Suprapubic skin (tissue), 4 donors: ENCODE measurements around the gene SLC37A4. TPM values are rescaled to one million over a fixed set of nuclear protein-coding genes. Genes with fewer than 3 reads are reported as not detected.
"Not testable (repeated sequence)": the region's sequence is repeated elsewhere in the genome, so short reads cannot be mapped to it uniquely, and the experiment has no call there.

Source experiments
- DNase-seq, 2 donors: peaks; one replicate each; pipeline ENCODE4 v3.0.0-alpha.2; 2019; ENCODE audit warnings: low spot score in 2 of 2
- H3K27ac ChIP-seq: fragments of 200-600 bp; sonication (generic); one replicate; pipeline ENCODE4 v1.5.1; 2019
- H3K27me3 ChIP-seq: fragments of 200-600 bp; sonication (generic); one replicate; pipeline ENCODE4 v1.5.1; 2019
- H3K36me3 ChIP-seq: fragments of 200-600 bp; sonication (generic); one replicate; pipeline ENCODE4 v1.5.1; 2019
- H3K4me1 ChIP-seq: fragments of 200-600 bp; sonication (generic); one replicate; pipeline ENCODE4 v1.5.1; 2019
- H3K4me3 ChIP-seq: fragments of 200-600 bp; sonication (generic); one replicate; pipeline ENCODE4 v1.5.1; 2019; ENCODE audit warnings: mild to moderate bottlenecking
- H3K9me3 ChIP-seq: fragments of 200-600 bp; sonication (generic); one replicate; pipeline ENCODE4 v1.5.1; 2019
- CTCF ChIP-seq, 2 donors: fragments of 200-600 bp in 1 of 2; fragments of 450-650 bp in 1 of 2; sonication (generic) in 1 of 2; IDR thresholded peaks; one replicate each; pipeline ENCODE4 v1.5.1; 2016 to 2019; ENCODE audit warnings: antibody characterized with exemption in 2 of 2, mild to moderate bottlenecking in 1 of 2, moderate library complexity in 1 of 2
- EP300 ChIP-seq: sonication (generic); formaldehyde crosslinking; IDR thresholded peaks from one replicate; pipeline ENCODE4 v1.6.1; 2017; ENCODE audit warnings: antibody characterized with exemption
- POLR2A ChIP-seq, 2 donors: fragments of 450-650 bp; IDR thresholded peaks; one replicate each; pipeline ENCODE4 v1.6.1; 2017; ENCODE audit warnings: antibody characterized with exemption in 2 of 2, mild to moderate bottlenecking in 2 of 2, moderate library complexity in 2 of 2
- POLR2AphosphoS5 ChIP-seq, 3 donors: sonication (generic); formaldehyde crosslinking; IDR thresholded peaks; one replicate each; pipeline ENCODE4 v1.6.1; 2017; ENCODE audit warnings: antibody characterized with exemption in 3 of 3
- WGBS: methylation state at CpG from one replicate; pipeline ENCODE4 v1.1.5; 2018; 5-methylcytosine and 5-hydroxymethylcytosine counted together
- total RNA-seq, 4 donors: library from RNA; depleted of rRNA; stranded (reverse); fragments of >200 nt; gene quantifications; one replicate each; pipeline ENCODE4 v1.1.0, GENCODE V29; 2016

Gene SLC37A4
- total RNA-seq, 4 donors from 2014 or later = 17.8 to 24.5 (median 20.5) TPM

GRCh38 chr11:118988280-118988679, 42.4 kb downstream of the SLC37A4 start:
- Histone ChIP-seq H3K4me1 (no peaks in the 10 kb centered on the region), H3K27me3 (no peaks in the 10 kb centered on the region), H3K36me3 (no peaks in the 10 kb centered on the region), H3K4me3 (no peak overlapping the region), H3K9me3 (no peaks in the 10 kb centered on the region), H3K27ac (no peak overlapping the region)
- TF ChIP-seq POLR2AphosphoS5 (IDR thresholded peaks at IDR 0.05) (no peak), CTCF (IDR thresholded peaks at IDR 0.05) (no peak), EP300 (no peak), POLR2A (IDR thresholded peaks at IDR 0.05) (no peak)
- no peak for DNase-seq
- WGBS = 64% methylated on average over 5 of the region's 5 CpGs

GRCh38 chr11:118984825-118985224, 45.9 kb downstream of the SLC37A4 start:
- H3K27me3 ChIP-seq = no peaks in the 10 kb centered on the region
- H3K4me1 ChIP-seq = peaks cover 8% of the 10 kb centered on the region
- H3K4me3 ChIP-seq = no peak overlapping the region
- 92% methylated on average over 2 of the region's 2 CpGs for WGBS
- TF ChIP-seq CTCF (IDR thresholded peaks at IDR 0.05) (no peak), POLR2AphosphoS5 (IDR thresholded peaks at IDR 0.05) (no peak), EP300 (no peak), POLR2A (IDR thresholded peaks at IDR 0.05) (no peak)
- H3K27ac ChIP-seq = no peak overlapping the region
- no peaks in the 10 kb centered on the region for H3K9me3 ChIP-seq
- H3K36me3 ChIP-seq = no peaks in the 10 kb centered on the region
- no peak for DNase-seq

GRCh38 chr11:118984337-118984736, 46.3 kb downstream of the SLC37A4 start:
- not testable (repeated sequence) for H3K4me1 ChIP-seq, H3K36me3 ChIP-seq, H3K9me3 ChIP-seq, DNase-seq, H3K4me3 ChIP-seq, H3K27me3 ChIP-seq, H3K27ac ChIP-seq
- WGBS = 59% methylated on average over 8 of the region's 8 CpGs

- Histone ChIP-seq H3K4me1 (peaks cover 9% of the 10 kb centered on the region), H3K27ac (no peak overlapping the region), H3K27me3 (no peaks in the 10 kb centered on the region), H3K4me3 (no peak overlapping the region), H3K36me3 (no peaks in the 10 kb centered on the region), H3K9me3 (no peaks in the 10 kb centered on the region)
- WGBS = 27% methylated on average over 17 of the region's 21 CpGs
- TF ChIP-seq POLR2A (IDR thresholded peaks at IDR 0.05) (no peak), EP300 (no peak), POLR2AphosphoS5 (IDR thresholded peaks at IDR 0.05) (no peak), CTCF (IDR thresholded peaks at IDR 0.05) (no peak)
- DNase-seq = no peak
Observed at GRCh38 chr11:118980191-118980881, 50.3 kb downstream of the SLC37A4 start.

DNA sequence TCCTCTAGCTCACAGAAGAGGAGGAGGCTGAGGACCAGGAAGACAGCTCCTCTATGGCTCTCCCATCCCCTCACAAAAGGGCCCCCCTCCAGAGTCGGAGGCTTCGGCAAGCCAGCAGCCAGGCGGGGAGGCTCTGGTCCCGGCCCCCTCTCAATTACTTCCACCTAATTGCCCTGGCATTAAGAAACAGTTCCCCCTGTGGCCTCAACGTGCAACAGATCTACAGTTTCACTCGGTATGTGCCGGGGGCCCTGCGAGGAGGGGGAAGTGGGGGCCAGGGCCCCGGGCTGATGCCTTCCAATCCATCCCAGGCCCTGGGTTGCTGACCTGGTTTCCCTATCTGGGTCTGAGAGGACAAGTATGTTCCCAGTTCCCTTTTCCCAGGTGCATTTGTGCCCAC, 51.2 kb downstream of the SLC37A4 start:
- Histone ChIP-seq H3K4me3 (no peak overlapping the region), H3K36me3 (no peaks in the 10 kb centered on the region), H3K27ac (no peak overlapping the region), H3K27me3 (no peaks in the 10 kb centered on the region), H3K4me1 (peaks cover 9% of the 10 kb centered on the region), H3K9me3 (no peaks in the 10 kb centered on the region)
- WGBS = 58% methylated on average over 9 of the region's 9 CpGs
- DNase-seq = no peak
- TF ChIP-seq POLR2A (IDR thresholded peaks at IDR 0.05) (no peak), EP300 (no peak), POLR2AphosphoS5 (IDR thresholded peaks at IDR 0.05) (no peak), CTCF (IDR thresholded peaks at IDR 0.05) (no peak)
